ENCODE data around the gene HCN1.

DNA sequence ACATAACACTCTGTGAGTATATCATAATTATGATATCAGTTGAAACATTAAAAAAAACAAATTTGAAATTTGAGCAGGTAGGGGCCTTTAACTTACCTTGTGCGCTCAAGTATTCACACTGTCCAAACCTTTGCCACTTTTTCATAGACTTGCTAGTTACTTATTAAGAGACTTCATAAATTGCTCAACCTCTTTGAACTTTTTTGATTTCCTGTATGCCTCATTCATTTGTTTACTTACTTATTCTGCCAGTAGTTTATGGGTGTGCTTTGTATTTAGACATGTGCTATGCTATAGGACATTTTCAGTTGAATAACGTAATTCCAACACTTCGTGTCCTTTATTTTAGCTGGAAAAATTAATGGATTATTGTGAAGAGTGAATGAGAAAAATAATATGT is 204.8 kb downstream of the HCN1 start:
- TF ChIP-seq, protein P1, sequence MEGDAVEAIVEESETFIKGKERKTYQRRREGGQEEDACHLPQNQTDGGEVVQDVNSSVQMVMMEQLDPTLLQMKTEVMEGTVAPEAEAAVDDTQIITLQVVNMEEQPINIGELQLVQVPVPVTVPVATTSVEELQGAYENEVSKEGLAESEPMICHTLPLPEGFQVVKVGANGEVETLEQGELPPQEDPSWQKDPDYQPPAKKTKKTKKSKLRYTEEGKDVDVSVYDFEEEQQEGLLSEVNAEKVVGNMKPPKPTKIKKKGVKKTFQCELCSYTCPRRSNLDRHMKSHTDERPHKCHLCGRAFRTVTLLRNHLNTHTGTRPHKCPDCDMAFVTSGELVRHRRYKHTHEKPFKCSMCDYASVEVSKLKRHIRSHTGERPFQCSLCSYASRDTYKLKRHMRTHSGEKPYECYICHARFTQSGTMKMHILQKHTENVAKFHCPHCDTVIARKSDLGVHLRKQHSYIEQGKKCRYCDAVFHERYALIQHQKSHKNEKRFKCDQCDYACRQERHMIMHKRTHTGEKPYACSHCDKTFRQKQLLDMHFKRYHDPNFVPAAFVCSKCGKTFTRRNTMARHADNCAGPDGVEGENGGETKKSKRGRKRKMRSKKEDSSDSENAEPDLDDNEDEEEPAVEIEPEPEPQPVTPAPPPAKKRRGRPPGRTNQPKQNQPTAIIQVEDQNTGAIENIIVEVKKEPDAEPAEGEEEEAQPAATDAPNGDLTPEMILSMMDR (IDR thresholded peaks at IDR 0.05; ENCODE audit: insufficient read depth, low read length) = no peak
- TF ChIP-seq POLR2AphosphoS5 (IDR thresholded peaks at IDR 0.05; ENCODE audit: low read depth) = no peak
- no peak for TF ChIP-seq GABPA (IDR thresholded peaks at IDR 0.05; ENCODE audit: low read depth)
- TF ChIP-seq, protein P2, sequence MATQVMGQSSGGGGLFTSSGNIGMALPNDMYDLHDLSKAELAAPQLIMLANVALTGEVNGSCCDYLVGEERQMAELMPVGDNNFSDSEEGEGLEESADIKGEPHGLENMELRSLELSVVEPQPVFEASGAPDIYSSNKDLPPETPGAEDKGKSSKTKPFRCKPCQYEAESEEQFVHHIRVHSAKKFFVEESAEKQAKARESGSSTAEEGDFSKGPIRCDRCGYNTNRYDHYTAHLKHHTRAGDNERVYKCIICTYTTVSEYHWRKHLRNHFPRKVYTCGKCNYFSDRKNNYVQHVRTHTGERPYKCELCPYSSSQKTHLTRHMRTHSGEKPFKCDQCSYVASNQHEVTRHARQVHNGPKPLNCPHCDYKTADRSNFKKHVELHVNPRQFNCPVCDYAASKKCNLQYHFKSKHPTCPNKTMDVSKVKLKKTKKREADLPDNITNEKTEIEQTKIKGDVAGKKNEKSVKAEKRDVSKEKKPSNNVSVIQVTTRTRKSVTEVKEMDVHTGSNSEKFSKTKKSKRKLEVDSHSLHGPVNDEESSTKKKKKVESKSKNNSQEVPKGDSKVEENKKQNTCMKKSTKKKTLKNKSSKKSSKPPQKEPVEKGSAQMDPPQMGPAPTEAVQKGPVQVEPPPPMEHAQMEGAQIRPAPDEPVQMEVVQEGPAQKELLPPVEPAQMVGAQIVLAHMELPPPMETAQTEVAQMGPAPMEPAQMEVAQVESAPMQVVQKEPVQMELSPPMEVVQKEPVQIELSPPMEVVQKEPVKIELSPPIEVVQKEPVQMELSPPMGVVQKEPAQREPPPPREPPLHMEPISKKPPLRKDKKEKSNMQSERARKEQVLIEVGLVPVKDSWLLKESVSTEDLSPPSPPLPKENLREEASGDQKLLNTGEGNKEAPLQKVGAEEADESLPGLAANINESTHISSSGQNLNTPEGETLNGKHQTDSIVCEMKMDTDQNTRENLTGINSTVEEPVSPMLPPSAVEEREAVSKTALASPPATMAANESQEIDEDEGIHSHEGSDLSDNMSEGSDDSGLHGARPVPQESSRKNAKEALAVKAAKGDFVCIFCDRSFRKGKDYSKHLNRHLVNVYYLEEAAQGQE (IDR thresholded peaks at IDR 0.05; ENCODE audit: insufficient replicate concordance, low read depth) = no peak
- TF ChIP-seq SPI1 (IDR thresholded peaks at IDR 0.05; ENCODE audit: borderline replicate concordance, low read depth) = no peak

Measured in HL-60 (cell line).